ENCODE data around the gene PSG6.
"Not testable (repeated sequence)": the region's sequence is repeated elsewhere in the genome, so short reads cannot be mapped to it uniquely, and the experiment has no call there.

GRCh38 chr19:42952126-42952525 lies 34.4 kb upstream of the PSG6 start:
- not testable (repeated sequence) for TF ChIP-seq CTCF (optimal IDR thresholded peaks at IDR 0.05 in 1 of 3, IDR thresholded peaks at IDR 0.05 in 1 of 3, conservative IDR thresholded peaks at IDR 0.05 in 1 of 3; ENCODE audit: extremely low read depth in 1 of 3, insufficient read depth in 2 of 3, low read length in 3 of 3); EZH2 (IDR thresholded peaks at IDR 0.05; ENCODE audit: low read length)
